Mesenchymal stem cell (in vitro differentiated cells and primary cell): ENCODE results near the gene SRCAP.
A peak's percentile ranks its signal among the peaks of the same experiment; 100 is the strongest.

Experiments used
- DNase-seq: peaks from one replicate; pipeline ENCODE4 v3.0.0-alpha.2; 2013
- H2AFZ ChIP-seq: one replicate; pipeline ENCODE4 v1.6.1; 2013; ENCODE audit warnings: low read depth, mild to moderate bottlenecking, control low read depth, inconsistent platforms, low read length, moderate library complexity
- H2AK5ac ChIP-seq: 2 replicates; pipeline ENCODE4 v1.6.1; 2013; ENCODE audit warnings: low read length, moderate library complexity, mild to moderate bottlenecking, inconsistent platforms; ENCODE audit not compliant: severe bottlenecking
- H2BK120ac ChIP-seq: one replicate; pipeline ENCODE4 v1.6.1; 2013; ENCODE audit warnings: low read depth, mild to moderate bottlenecking, inconsistent platforms, low read length, moderate library complexity
- H2BK12ac ChIP-seq, 2 experiments: one replicate each; pipeline ENCODE4 v1.6.1; 2013; ENCODE audit warnings: inconsistent platforms in 2 of 2, low read length in 2 of 2, mild to moderate bottlenecking in 2 of 2, moderate library complexity in 2 of 2, control low read depth in 1 of 2
- H2BK15ac ChIP-seq: one replicate; pipeline ENCODE4 v1.6.1; 2013; ENCODE audit warnings: mild to moderate bottlenecking, low read depth, inconsistent platforms; ENCODE audit not compliant: poor library complexity, severe bottlenecking
- H2BK5ac ChIP-seq: 2 replicates; pipeline ENCODE4 v1.6.1; 2013; ENCODE audit warnings: low read depth, mild to moderate bottlenecking, low read length, control low read depth, inconsistent platforms; ENCODE audit not compliant: poor library complexity, severe bottlenecking
- H3K14ac ChIP-seq, 2 experiments: one replicate each; pipeline ENCODE4 v1.6.1; 2013; ENCODE audit warnings: inconsistent platforms in 2 of 2, low read length in 2 of 2, control low read depth in 1 of 2, mild to moderate bottlenecking in 1 of 2, moderate library complexity in 1 of 2
- H3K18ac ChIP-seq, 2 experiments: one replicate each; pipeline ENCODE4 v1.6.1; 2013; ENCODE audit warnings: inconsistent platforms in 2 of 2, low read length in 2 of 2, control low read depth in 1 of 2, low read depth in 1 of 2, mild to moderate bottlenecking in 1 of 2
- H3K23ac ChIP-seq, 2 experiments: one replicate each; pipeline ENCODE4 v1.6.1; 2013; ENCODE audit warnings: inconsistent platforms in 2 of 2, low read length in 2 of 2, mild to moderate bottlenecking in 2 of 2, moderate library complexity in 2 of 2, control low read depth in 1 of 2
- H3K27ac ChIP-seq: 2 replicates; pipeline ENCODE4 v1.5.1; 2013; ENCODE audit warnings: mild to moderate bottlenecking, moderate library complexity, low read length, control low read depth, inconsistent platforms; ENCODE audit not compliant: poor library complexity, severe bottlenecking
- H3K27me3 ChIP-seq, 2 experiments: 2 replicates each; pipeline versions ENCODE4 v1.6.1 to v1.7.0; 2013; ENCODE audit warnings: low read length in 2 of 2, mild to moderate bottlenecking in 2 of 2, moderate library complexity in 2 of 2, control low read depth in 1 of 2, inconsistent platforms in 1 of 2; ENCODE audit not compliant: control insufficient read depth in 1 of 2, insufficient read depth in 1 of 2
- H3K36me3 ChIP-seq, 2 experiments: 2 replicates each; pipeline versions ENCODE4 v1.6.1 to v1.7.0; 2013; ENCODE audit warnings: low read length in 2 of 2, control low read depth in 1 of 2, inconsistent platforms in 1 of 2, low read depth in 1 of 2, mild to moderate bottlenecking in 1 of 2; ENCODE audit not compliant: insufficient read depth in 2 of 2, control insufficient read depth in 1 of 2
- H3K4ac ChIP-seq, 2 experiments: one replicate each; pipeline ENCODE4 v1.6.1; 2013; ENCODE audit warnings: inconsistent platforms in 2 of 2, low read length in 2 of 2, mild to moderate bottlenecking in 2 of 2, moderate library complexity in 2 of 2, control low read depth in 1 of 2, low read depth in 1 of 2
- H3K4me1 ChIP-seq: 2 replicates; pipeline ENCODE4 v1.6.1; 2013; ENCODE audit warnings: low read depth, low read length, control low read depth; ENCODE audit not compliant: control insufficient read depth, insufficient read depth
- H3K4me2 ChIP-seq: 2 replicates; pipeline ENCODE4 v1.6.1; 2013; ENCODE audit warnings: low read length, mild to moderate bottlenecking, inconsistent platforms; ENCODE audit not compliant: poor library complexity, severe bottlenecking
- H3K4me3 ChIP-seq, 2 experiments: 2 replicates each; pipeline versions ENCODE4 v1.5.1 to v1.7.0; 2013; ENCODE audit warnings: low read length in 2 of 2, mild to moderate bottlenecking in 2 of 2, control low read depth in 1 of 2, low read depth in 1 of 2; ENCODE audit not compliant: insufficient read depth in 1 of 2
- H3K79me1 ChIP-seq: replicated peaks from 2 replicates; pipeline ENCODE4 v1.6.1; 2013; ENCODE audit warnings: mild to moderate bottlenecking, control low read depth, low read length, inconsistent platforms; ENCODE audit not compliant: poor library complexity, severe bottlenecking
- H3K9ac ChIP-seq: 2 replicates; pipeline ENCODE4 v1.7.0; 2013; ENCODE audit warnings: mild to moderate bottlenecking, low read length, moderate library complexity
- H3K9me3 ChIP-seq: 2 replicates; pipeline ENCODE4 v1.7.0; 2013; ENCODE audit warnings: mild to moderate bottlenecking, low read length; ENCODE audit not compliant: control insufficient read depth
- H4K8ac ChIP-seq: one replicate; pipeline ENCODE4 v1.6.1; 2013; ENCODE audit warnings: inconsistent platforms, mild to moderate bottlenecking, low read length, moderate library complexity
- H4K91ac ChIP-seq: one replicate; pipeline ENCODE4 v1.6.1; 2013; ENCODE audit warnings: mild to moderate bottlenecking, low read length, inconsistent platforms
- WGBS: methylation state at CpG from one replicate; pipeline ENCODE4 v1.1.7; 2013; ENCODE audit warnings: mixed read lengths; 5-methylcytosine and 5-hydroxymethylcytosine counted together

SRCAP gene

DNA sequence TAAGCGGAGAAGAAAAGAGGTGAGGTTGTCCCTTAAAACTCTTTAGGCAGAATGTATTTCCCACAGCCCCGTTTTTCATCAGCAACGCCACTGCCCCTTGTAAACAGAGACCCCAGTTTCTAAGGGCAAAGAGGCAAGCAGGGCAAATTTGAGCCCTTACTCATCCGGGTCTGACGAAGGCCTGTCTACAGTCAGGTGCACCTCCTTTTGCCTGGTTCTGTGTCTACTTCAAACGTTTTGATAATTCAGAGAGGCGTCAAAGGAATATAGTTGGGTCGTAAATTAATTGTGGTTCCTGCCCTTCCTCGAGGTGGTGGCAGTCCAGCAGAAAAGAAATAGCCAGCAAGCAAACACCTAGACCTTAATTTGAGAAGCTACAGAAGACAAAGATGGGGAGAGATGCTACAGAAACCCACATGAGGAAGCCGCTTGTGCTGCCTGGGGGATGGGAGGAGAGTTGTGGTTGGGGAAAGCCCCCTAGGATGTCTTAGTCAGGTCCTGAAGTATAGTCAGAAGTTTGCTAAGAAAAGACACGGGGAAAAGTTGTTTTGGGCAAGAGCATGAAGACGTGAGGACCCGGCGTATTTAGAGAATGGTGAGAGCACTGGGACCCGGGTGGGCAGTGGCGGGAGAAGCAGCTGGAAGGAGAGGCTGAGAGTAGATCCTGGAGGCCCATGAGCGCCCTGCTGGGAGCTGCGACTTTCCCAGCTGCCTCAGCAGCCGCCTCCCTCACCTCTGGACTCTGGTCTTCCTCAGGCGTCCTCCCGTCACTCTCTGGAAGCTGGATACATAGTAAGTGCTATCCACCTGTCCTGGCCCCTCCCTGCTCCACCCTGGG is 38.3 kb upstream of the SRCAP start:
- H2BK5ac ChIP-seq = no peak overlapping the region
- no peak overlapping the region for H2AFZ ChIP-seq
- peak overlapping the region in 1 of 2 experiments; percentile 86 for H3K18ac ChIP-seq
- H3K4me1 ChIP-seq = peaks cover 32% of the 10 kb centered on the region
- H3K14ac ChIP-seq = no peak overlapping the region
- peak overlapping the region; percentile 87 to 93 for H3K4me3 ChIP-seq
- peak overlapping the region in 1 of 2 experiments; percentile 37 for H3K23ac ChIP-seq
- peak overlapping the region; percentile 100 for H3K9ac ChIP-seq
- no peaks in the 10 kb centered on the region for H3K9me3 ChIP-seq
- H3K36me3 ChIP-seq = peaks cover 51 to 60% of the 10 kb centered on the region in 2 experiments
- no peak overlapping the region for H2AK5ac ChIP-seq
- H4K8ac ChIP-seq = peak overlapping the region; percentile 56
- H2BK12ac ChIP-seq = no peak overlapping the region
- H3K4ac ChIP-seq = peak overlapping the region; percentile 50 to 75
- H3K27me3 ChIP-seq = no peaks in the 10 kb centered on the region
- H3K4me2 ChIP-seq = peak overlapping the region; percentile 78
- peaks cover 14% of the 10 kb centered on the region for H3K79me1 ChIP-seq
- H4K91ac ChIP-seq = peak overlapping the region; percentile 11
- peak overlapping the region; percentile 83 for H3K27ac ChIP-seq
- peak; percentile 53 for DNase-seq
- no peak overlapping the region for H2BK15ac ChIP-seq
- WGBS = 80% methylated on average over 21 of the region's 21 CpGs
- H2BK120ac ChIP-seq = no peak overlapping the region

DNA sequence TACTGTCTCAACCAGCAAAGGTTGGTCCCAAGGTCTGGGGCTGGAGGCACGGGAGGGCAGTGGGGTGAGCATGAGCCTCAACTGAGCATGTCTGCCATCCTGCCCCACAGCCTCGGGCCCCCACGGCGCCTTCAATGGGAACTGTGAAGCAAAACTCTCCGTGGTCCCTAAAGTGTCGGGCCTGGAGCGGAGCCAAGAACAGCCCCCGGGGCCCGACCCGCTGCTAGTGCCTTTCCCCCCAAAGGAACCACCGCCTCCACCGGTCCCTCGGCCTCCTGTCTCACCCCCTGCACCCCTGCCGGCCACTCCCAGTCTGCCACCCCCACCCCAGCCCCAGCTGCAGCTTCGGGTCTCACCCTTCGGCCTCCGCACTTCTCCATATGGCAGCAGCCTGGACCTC is 36.5 kb upstream of the SRCAP start:
- no peak overlapping the region for H2AK5ac ChIP-seq
- no peak overlapping the region for H3K14ac ChIP-seq
- no peaks in the 10 kb centered on the region for H3K27me3 ChIP-seq
- H3K4ac ChIP-seq = no peak overlapping the region
- H3K79me1 ChIP-seq = peaks cover 24% of the 10 kb centered on the region
- no peak overlapping the region for H4K91ac ChIP-seq
- H3K9ac ChIP-seq = peak overlapping the region; percentile 27
- H3K27ac ChIP-seq = no peak overlapping the region
- no peak overlapping the region for H2BK5ac ChIP-seq
- no peak overlapping the region for H2AFZ ChIP-seq
- no peak overlapping the region for H3K4me3 ChIP-seq
- no peak overlapping the region for H2BK120ac ChIP-seq
- no peak overlapping the region for H2BK12ac ChIP-seq
- H3K4me2 ChIP-seq = no peak overlapping the region
- H3K4me1 ChIP-seq = peaks cover 27% of the 10 kb centered on the region
- no peak overlapping the region for H2BK15ac ChIP-seq
- H3K36me3 ChIP-seq = peaks cover 60 to 62% of the 10 kb centered on the region in 2 experiments
- WGBS = 97% methylated on average over 13 of the region's 17 CpGs
- no peak overlapping the region for H3K23ac ChIP-seq
- H4K8ac ChIP-seq = no peak overlapping the region
- H3K18ac ChIP-seq = no peak overlapping the region
- DNase-seq = no peak
- no peaks in the 10 kb centered on the region for H3K9me3 ChIP-seq

DNA sequence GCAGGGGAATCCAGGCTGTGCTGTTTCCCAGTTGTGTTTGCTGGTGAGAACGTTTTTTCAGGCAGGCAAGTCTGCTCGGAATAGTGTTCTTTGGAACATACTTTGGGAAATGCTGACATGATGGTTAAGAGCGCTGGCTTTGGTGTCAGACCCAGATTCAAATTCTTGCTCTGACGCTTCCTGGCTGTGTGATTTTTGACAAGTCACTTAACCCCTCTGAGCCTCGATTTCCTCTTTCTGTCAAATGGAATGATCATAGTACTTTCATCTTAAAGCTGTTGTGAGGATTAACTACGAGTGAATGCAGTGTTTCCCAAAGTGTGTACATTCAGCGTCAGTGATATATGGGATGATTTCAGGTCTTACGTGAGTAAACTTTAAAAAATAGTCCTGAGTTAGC is 35.9 kb upstream of the SRCAP start:
- Histone ChIP-seq H3K4me1 (peaks cover 25% of the 10 kb centered on the region), H2BK15ac (no peak overlapping the region), H4K91ac (no peak overlapping the region), H2AFZ (no peak overlapping the region), H3K27me3 (no peaks in the 10 kb centered on the region), H3K18ac (no peak overlapping the region), H3K4ac (no peak overlapping the region), H3K4me3 (no peak overlapping the region), H3K9ac (peak overlapping the region; percentile 16), H4K8ac (no peak overlapping the region), H3K79me1 (peaks cover 30% of the 10 kb centered on the region), H3K4me2 (no peak overlapping the region), H3K36me3 (peaks cover 66 to 68% of the 10 kb centered on the region in 2 experiments), H3K23ac (no peak overlapping the region), H3K9me3 (no peaks in the 10 kb centered on the region), H2AK5ac (no peak overlapping the region), H2BK5ac (no peak overlapping the region), H3K27ac (no peak overlapping the region), H2BK120ac (no peak overlapping the region), H2BK12ac (no peak overlapping the region), H3K14ac (no peak overlapping the region)
- 91% methylated on average over 8 of the region's 8 CpGs for WGBS
- no peak for DNase-seq

DNA sequence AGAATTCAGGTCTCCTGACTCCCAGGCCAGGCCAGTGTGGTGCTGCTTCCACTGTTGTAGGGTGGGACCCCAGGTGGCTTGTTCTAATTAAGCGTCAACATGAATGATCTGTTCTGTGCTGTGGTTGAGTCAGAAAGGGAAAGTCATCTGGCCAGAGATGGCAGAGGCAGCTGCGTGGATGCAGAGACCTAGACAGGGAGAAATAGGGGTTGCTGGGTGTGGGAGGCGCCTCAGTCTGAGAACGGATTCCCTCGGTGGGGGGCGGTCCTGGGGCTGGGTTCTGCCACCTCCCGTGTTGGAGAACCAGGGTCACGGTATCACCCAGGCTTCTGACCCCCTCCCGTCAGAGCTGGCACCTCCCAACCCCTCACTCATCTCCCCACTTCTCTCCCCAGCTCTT is 35.2 kb upstream of the SRCAP start:
- H3K14ac ChIP-seq = no peak overlapping the region
- no peak overlapping the region for H3K23ac ChIP-seq

More for the DNA sequence above, 35.2 kb upstream of the SRCAP start:
- no peak for DNase-seq
- H3K9me3 ChIP-seq = no peaks in the 10 kb centered on the region
- no peak overlapping the region for H3K4me3 ChIP-seq
- H3K4me1 ChIP-seq = peaks cover 25% of the 10 kb centered on the region
- H3K4me2 ChIP-seq = no peak overlapping the region
- H2AFZ ChIP-seq = no peak overlapping the region
- H2AK5ac ChIP-seq = no peak overlapping the region
- peak overlapping the region; percentile 30 for H3K9ac ChIP-seq
- H3K36me3 ChIP-seq = peaks cover 74% of the 10 kb centered on the region in 2 experiments
- H3K18ac ChIP-seq = no peak overlapping the region
- H2BK15ac ChIP-seq = no peak overlapping the region
- peaks cover 37% of the 10 kb centered on the region for H3K79me1 ChIP-seq
- H2BK12ac ChIP-seq = no peak overlapping the region
- WGBS = 96% methylated on average over 4 of the region's 9 CpGs
- H2BK120ac ChIP-seq = no peak overlapping the region
- H3K27me3 ChIP-seq = no peaks in the 10 kb centered on the region
- H3K4ac ChIP-seq = no peak overlapping the region
- no peak overlapping the region for H4K8ac ChIP-seq
- H4K91ac ChIP-seq = no peak overlapping the region
- no peak overlapping the region for H2BK5ac ChIP-seq
- H3K27ac ChIP-seq = no peak overlapping the region
